ENCODE results near the gene ATP5F1D. TPM values are rescaled to one million over a fixed set of nuclear protein-coding genes. Genes with fewer than 3 reads are reported as not detected.

ATP5F1D gene
- total and polyA plus RNA-seq, 2 of the 13 experiments (the other 11 are each of a cell fraction or from before 2014, with no cell fraction given): 39.4 to 78.7 TPM

GRCh38 chr19:1269478-1270212 lies 28.1 kb downstream of the ATP5F1D start (continued):
- TF ChIP-seq ZSCAN31 (CRISPR knock-in tag; IDR thresholded peaks at IDR 0.05; ENCODE audit: low read depth) (no peak; the same call in none of the 2 replicates), ERF (CRISPR knock-in tag; IDR thresholded peaks at IDR 0.05) (peak; percentile 53; the same call in 1 of the 2 replicates), IKZF4 (CRISPR knock-in tag; IDR thresholded peaks at IDR 0.05; ENCODE audit: borderline replicate concordance, low read depth, not compliant biosample characterization) (peak; percentile 82), HMG20A (CRISPR knock-in tag; IDR thresholded peaks at IDR 0.05; ENCODE audit: borderline replicate concordance) (no peak), CHD2 (IDR thresholded peaks at IDR 0.05; ENCODE audit: low read depth, low read length) (no peak; the same call in 1 of the 2 replicates), ZNF333 (CRISPR knock-in tag; IDR thresholded peaks at IDR 0.05; ENCODE audit: borderline replicate concordance) (no peak), ZNF615 (CRISPR knock-in tag; IDR thresholded peaks at IDR 0.05; ENCODE audit: borderline replicate concordance) (no peak), KDM4B (CRISPR knock-in tag; IDR thresholded peaks at IDR 0.05) (no peak), ZHX1 (CRISPR knock-in tag; IDR thresholded peaks at IDR 0.05; ENCODE audit: low read depth) (peak; percentile 68), ZNF614 (CRISPR knock-in tag; IDR thresholded peaks at IDR 0.05; ENCODE audit: borderline replicate concordance) (no peak), GRHL1 (CRISPR knock-in tag; conservative IDR thresholded peaks at IDR 0.05) (no peak), ZNF816 (CRISPR knock-in tag; IDR thresholded peaks at IDR 0.05; ENCODE audit: borderline replicate concordance) (no peak), ATF3 (CRISPR knock-in tag; IDR thresholded peaks at IDR 0.05) (no peak), ZNF605 (CRISPR knock-in tag; IDR thresholded peaks at IDR 0.05) (no peak), PRMT3 (CRISPR knock-in tag; IDR thresholded peaks at IDR 0.05; ENCODE audit: borderline replicate concordance, low read depth) (no peak), ZNF205 (CRISPR knock-in tag; IDR thresholded peaks at IDR 0.05) (no peak), NCOA1 (CRISPR knock-in tag; IDR thresholded peaks at IDR 0.05) (peak; percentile 81; the same call in 1 of the 2 replicates), HBP1 (CRISPR knock-in tag; IDR thresholded peaks at IDR 0.05; ENCODE audit: low read depth) (no peak), ZFY (CRISPR knock-in tag; IDR thresholded peaks at IDR 0.05) (peak; percentile 60; the same call in 1 of the 2 replicates), SSRP1 (CRISPR knock-in tag; IDR thresholded peaks at IDR 0.05) (no peak), IRF2 (CRISPR knock-in tag; IDR thresholded peaks at IDR 0.05) (no peak), ZNF441 (CRISPR knock-in tag; IDR thresholded peaks at IDR 0.05; ENCODE audit: borderline replicate concordance) (no peak), PAWR (CRISPR knock-in tag; IDR thresholded peaks at IDR 0.05; ENCODE audit: borderline replicate concordance) (no peak), TCF12 (IDR thresholded peaks at IDR 0.05) (no peak), TCF12 (CRISPR knock-in tag; IDR thresholded peaks at IDR 0.05) (no peak; the same call in 1 of the 2 replicates)

Measured in HepG2 (cell line).